ENCODE measurements around the gene OPTN. TPM values are rescaled to one million over a fixed set of nuclear protein-coding genes. Genes with fewer than 3 reads are reported as not detected.

Gene OPTN
- total and polyA plus RNA-seq, 2 experiments from 2014 or later = 12.4 to 16.8 TPM

DNA sequence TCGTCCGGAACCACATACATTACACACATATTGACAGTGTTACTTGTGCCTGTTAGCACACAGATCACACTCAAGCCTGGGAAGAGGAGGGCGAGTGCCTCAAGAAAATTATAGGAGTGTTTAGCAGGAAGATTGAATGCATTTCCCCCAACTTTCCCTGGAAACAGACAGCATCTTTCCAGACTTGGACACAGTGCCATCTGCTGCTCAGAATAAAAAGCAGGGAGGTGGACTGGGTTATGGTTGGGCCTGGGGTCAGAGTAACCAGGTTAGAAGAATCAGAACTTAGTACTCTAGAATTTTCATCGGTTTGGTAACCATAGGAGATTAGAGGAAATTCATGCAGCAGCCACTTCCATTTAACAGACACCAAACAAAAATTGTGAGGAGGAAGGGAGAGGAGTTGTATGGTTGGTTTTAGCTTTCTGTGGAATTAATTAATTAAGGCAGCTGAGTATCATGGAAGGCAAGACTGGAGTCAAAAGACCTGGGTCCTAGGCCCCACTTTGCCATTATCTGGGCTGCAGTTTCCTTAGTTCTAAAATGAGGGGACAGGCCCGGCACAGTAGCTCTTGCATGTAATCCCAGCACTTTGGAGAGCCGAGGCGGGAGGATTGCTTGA lies 43.4 kb upstream of the OPTN start:
- TF ChIP-seq, protein P1, sequence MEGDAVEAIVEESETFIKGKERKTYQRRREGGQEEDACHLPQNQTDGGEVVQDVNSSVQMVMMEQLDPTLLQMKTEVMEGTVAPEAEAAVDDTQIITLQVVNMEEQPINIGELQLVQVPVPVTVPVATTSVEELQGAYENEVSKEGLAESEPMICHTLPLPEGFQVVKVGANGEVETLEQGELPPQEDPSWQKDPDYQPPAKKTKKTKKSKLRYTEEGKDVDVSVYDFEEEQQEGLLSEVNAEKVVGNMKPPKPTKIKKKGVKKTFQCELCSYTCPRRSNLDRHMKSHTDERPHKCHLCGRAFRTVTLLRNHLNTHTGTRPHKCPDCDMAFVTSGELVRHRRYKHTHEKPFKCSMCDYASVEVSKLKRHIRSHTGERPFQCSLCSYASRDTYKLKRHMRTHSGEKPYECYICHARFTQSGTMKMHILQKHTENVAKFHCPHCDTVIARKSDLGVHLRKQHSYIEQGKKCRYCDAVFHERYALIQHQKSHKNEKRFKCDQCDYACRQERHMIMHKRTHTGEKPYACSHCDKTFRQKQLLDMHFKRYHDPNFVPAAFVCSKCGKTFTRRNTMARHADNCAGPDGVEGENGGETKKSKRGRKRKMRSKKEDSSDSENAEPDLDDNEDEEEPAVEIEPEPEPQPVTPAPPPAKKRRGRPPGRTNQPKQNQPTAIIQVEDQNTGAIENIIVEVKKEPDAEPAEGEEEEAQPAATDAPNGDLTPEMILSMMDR (IDR thresholded peaks at IDR 0.05; ENCODE audit: low read depth, low read length) = peak; percentile 66
- Histone ChIP-seq H3K27ac (no peak overlapping the region), H3K9me3 (ENCODE audit: low read depth) (no peaks in the 10 kb centered on the region), H3K4me1 (ENCODE audit: low read depth) (no peaks in the 10 kb centered on the region), H3K27me3 (no peaks in the 10 kb centered on the region), H3K4me3 (no peak overlapping the region), H3K36me3 (no peaks in the 10 kb centered on the region)
- peak; percentile 37 to 52 for DNase-seq (ENCODE audit: low read depth in 1 of 2, low spot score in 1 of 2)

DNA sequence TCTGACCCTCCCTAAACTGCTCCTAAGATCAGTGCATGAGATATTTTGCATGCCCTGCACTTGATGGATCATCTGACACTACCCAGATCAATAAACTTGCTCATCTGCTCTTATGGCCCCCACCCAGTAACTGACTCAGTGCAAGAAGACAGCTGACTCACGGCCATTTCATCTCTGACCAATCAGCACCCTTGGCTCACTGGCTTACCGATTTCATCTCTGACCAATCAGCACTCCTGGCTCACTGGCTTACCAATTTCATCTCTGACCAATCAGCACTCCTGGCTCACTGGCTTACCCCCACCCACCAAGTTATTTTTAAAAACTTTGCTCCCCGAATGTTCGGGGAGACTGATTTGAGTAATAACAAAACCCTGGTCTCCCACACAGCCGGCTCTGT lies 37.2 kb upstream of the OPTN start:
- TF ChIP-seq, protein P1 (IDR thresholded peaks at IDR 0.05; ENCODE audit: low read depth, low read length) = no peak
- Histone ChIP-seq H3K36me3 (no peaks in the 10 kb centered on the region), H3K27ac (no peak overlapping the region), H3K27me3 (no peaks in the 10 kb centered on the region), H3K9me3 (ENCODE audit: low read depth) (no peaks in the 10 kb centered on the region), H3K4me1 (ENCODE audit: low read depth) (no peaks in the 10 kb centered on the region), H3K4me3 (no peak overlapping the region)
- no peak for DNase-seq (ENCODE audit: low read depth in 1 of 2, low spot score in 1 of 2)

DNA sequence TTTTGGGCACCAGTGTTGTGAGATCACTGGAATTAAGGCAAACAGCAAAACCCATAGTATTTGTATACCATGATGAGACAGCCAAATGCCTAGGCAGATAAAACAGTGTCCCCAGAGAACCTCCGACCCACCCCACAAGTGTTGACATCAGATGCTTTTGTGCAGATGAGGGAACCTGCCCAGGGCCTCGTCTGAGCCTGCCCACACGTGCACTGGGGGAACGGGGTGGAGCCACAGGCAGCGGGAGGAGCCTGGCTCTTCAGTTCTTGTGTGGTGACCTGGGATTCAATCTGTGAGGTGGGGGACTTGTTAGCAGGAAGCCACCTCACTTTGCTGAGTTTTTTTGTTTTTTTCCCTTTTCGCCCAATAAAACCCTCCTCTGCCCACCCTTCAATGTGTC lies 33.4 kb upstream of the OPTN start:
- Histone ChIP-seq H3K4me1 (ENCODE audit: low read depth) (no peaks in the 10 kb centered on the region), H3K9me3 (ENCODE audit: low read depth) (no peaks in the 10 kb centered on the region), H3K36me3 (no peaks in the 10 kb centered on the region), H3K27me3 (no peaks in the 10 kb centered on the region), H3K4me3 (no peak overlapping the region), H3K27ac (no peak overlapping the region)
- DNase-seq (ENCODE audit: low read depth in 1 of 2, low spot score in 1 of 2) = no peak
- TF ChIP-seq, protein P1 (IDR thresholded peaks at IDR 0.05; ENCODE audit: low read depth, low read length) = no peak

DNA sequence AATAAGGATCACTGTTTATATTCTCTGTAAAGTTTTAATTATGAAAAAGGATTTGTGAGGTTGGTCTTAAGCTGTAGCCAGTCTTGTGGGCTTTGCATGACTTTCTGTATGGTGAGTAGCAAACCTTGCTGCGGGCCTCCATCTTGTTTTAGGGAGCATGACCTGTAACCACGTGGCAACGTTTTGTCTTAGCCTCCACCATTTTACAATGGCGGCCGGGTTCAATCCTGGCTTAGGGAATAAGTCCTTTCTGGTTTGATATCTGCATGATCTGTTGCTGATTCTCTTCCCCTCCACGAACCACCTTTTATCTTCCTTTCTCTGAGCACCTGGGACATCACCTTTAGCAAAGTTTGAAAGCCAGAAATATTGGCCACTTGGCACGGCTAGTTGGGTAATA lies 32.5 kb upstream of the OPTN start:
- Histone ChIP-seq H3K36me3 (no peaks in the 10 kb centered on the region), H3K4me1 (ENCODE audit: low read depth) (no peaks in the 10 kb centered on the region), H3K27ac (no peak overlapping the region), H3K9me3 (ENCODE audit: low read depth) (no peaks in the 10 kb centered on the region), H3K27me3 (no peaks in the 10 kb centered on the region), H3K4me3 (no peak overlapping the region)
- TF ChIP-seq, protein P1 (IDR thresholded peaks at IDR 0.05; ENCODE audit: low read depth, low read length) = no peak
- DNase-seq (ENCODE audit: low read depth in 1 of 2, low spot score in 1 of 2) = no peak

DNA sequence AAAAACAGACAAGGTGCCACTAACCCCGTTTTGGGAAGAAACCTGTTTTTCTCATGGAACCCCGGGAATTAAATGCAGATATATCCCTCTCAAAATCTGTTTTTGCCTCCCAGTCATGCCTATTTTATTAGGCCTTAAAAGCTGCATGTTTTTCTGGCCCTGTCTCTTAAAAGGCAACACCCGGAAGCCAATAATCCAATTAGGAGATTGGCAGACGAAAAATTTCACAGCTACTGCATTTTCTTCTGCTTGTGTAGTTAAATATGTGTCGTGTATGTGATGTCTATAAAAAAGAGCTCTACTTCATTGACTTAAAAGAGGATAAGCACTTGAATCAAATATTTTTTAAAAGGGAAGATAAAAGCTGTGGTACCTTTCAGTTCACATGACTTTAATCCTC lies 31.9 kb upstream of the OPTN start:
- H3K27me3 ChIP-seq = no peaks in the 10 kb centered on the region
- no peaks in the 10 kb centered on the region for H3K36me3 ChIP-seq
- no peak overlapping the region for H3K4me3 ChIP-seq
- no peak overlapping the region for H3K27ac ChIP-seq
- H3K4me1 ChIP-seq (ENCODE audit: low read depth) = no peaks in the 10 kb centered on the region
- H3K9me3 ChIP-seq (ENCODE audit: low read depth) = no peaks in the 10 kb centered on the region
- DNase-seq (ENCODE audit: low read depth in 1 of 2, low spot score in 1 of 2) = no peak
- TF ChIP-seq, protein P1 (IDR thresholded peaks at IDR 0.05; ENCODE audit: low read depth, low read length) = no peak

All from cardiac muscle cell (in vitro differentiated cells and primary cell).